H1 (cell line): ENCODE data around the gene ZNF484. TPM values are rescaled to one million over a fixed set of nuclear protein-coding genes. Genes with fewer than 3 reads are reported as not detected.
A peak's percentile ranks its signal among the peaks of the same experiment; 100 is the strongest.

Experiments used
- CTCF ChIA-PET: fragments of 300-600 bp; sonication (Branson Sonifier 250); formaldehyde crosslinking; loops from one replicate; lab custom pipeline; 2021; ENCODE audit not compliant: partially characterized antibody; lab: Charles Lee
- POLR2A ChIA-PET: fragments of 300-600 bp; sonication (Branson Sonifier 250); formaldehyde crosslinking; loops from one replicate; lab custom pipeline; 2021; ENCODE audit warnings: inconsistent platforms; ENCODE audit not compliant: partially characterized antibody; lab: Charles Lee
- DNase-seq, 2 experiments: peaks; one replicate each; pipeline versions ENCODE4 v3.0.0 to v3.0.0-alpha.2; 2010 to 2022; ENCODE audit warnings: low spot score in 2 of 2, low read depth in 1 of 2, mixed read lengths in 1 of 2
- FAIRE-seq: peaks from 2 replicates; lab custom pipeline; 2011; peaks lifted over from hg19 to GRCh38; lab: Jason Lieb, UNC
- H2AFZ ChIP-seq: 2 replicates; pipeline ENCODE4 v1.8.1; 2012; ENCODE audit warnings: low read length, inconsistent platforms
- H2AK5ac ChIP-seq: 2 replicates; pipeline ENCODE4 v1.6.1; 2013; ENCODE audit warnings: low read depth, low read length
- H2BK120ac ChIP-seq: replicated peaks from 2 replicates; pipeline ENCODE3; 2013; ENCODE audit warnings: low read depth, low read length, inconsistent platforms
- H2BK12ac ChIP-seq: 2 replicates; pipeline ENCODE4 v1.6.1; 2013; ENCODE audit warnings: low read depth, low read length
- H2BK15ac ChIP-seq: 2 replicates; pipeline ENCODE4 v1.6.1; 2013; ENCODE audit warnings: low read length
- H2BK20ac ChIP-seq: 2 replicates; pipeline ENCODE4 v1.6.1; 2013; ENCODE audit warnings: low read length
- H2BK5ac ChIP-seq: 2 replicates; pipeline ENCODE4 v1.6.1; 2013; ENCODE audit warnings: low read depth, low read length
- H3K14ac ChIP-seq: 2 replicates; pipeline ENCODE4 v1.6.1; 2013; ENCODE audit warnings: inconsistent platforms; ENCODE audit not compliant: insufficient read length
- H3K18ac ChIP-seq: 2 replicates; pipeline ENCODE4 v1.6.1; 2013; ENCODE audit warnings: low read length; ENCODE audit errors: extremely low read depth
- H3K23ac ChIP-seq: 2 replicates; pipeline ENCODE4 v1.6.1; 2013; ENCODE audit warnings: inconsistent platforms; ENCODE audit not compliant: insufficient read length
- H3K23me2 ChIP-seq: 2 replicates; pipeline ENCODE4 v1.6.1; 2013; ENCODE audit warnings: low read depth, low read length
- H3K27ac ChIP-seq: 2 replicates; pipeline ENCODE4 v1.6.1; 2011; ENCODE audit warnings: low read depth, low read length, inconsistent platforms
- H3K27me3 ChIP-seq, 4 experiments: replicated peaks in 1 of 4; 1 replicate in 1 of 4; 2 replicates in 3 of 4; pipeline versions ENCODE4 v1.6.1 to v1.8.1; 2011 to 2013; ENCODE audit warnings: low read length in 3 of 4, mild to moderate bottlenecking in 3 of 4, inconsistent platforms in 2 of 4, mixed read lengths in 2 of 4, moderate library complexity in 1 of 4; ENCODE audit not compliant: control insufficient read depth in 3 of 4, insufficient read depth in 3 of 4; ENCODE audit errors: extremely low read depth in 1 of 4
- H3K36me3 ChIP-seq, 4 experiments: 2 replicates each; pipeline versions ENCODE4 v1.6.1 to v1.8.1; 2011 to 2013; ENCODE audit warnings: mild to moderate bottlenecking in 4 of 4, low read length in 3 of 4, moderate library complexity in 2 of 4, control low read depth in 1 of 4, inconsistent platforms in 1 of 4; ENCODE audit not compliant: insufficient read depth in 4 of 4, control insufficient read depth in 2 of 4
- H3K4ac ChIP-seq: replicated peaks from 2 replicates; pipeline ENCODE3; 2013; ENCODE audit warnings: low read length, low read depth, mixed read lengths, inconsistent platforms; ENCODE audit not compliant: insufficient read length
- H3K4me1 ChIP-seq, 4 experiments: replicated peaks in 1 of 4; 1 replicate in 1 of 4; 2 replicates in 3 of 4; pipeline versions ENCODE4 v1.6.1 to v1.8.1; 2011 to 2013; ENCODE audit warnings: low read length in 3 of 4, inconsistent platforms in 2 of 4, mixed read lengths in 1 of 4; ENCODE audit not compliant: insufficient read depth in 4 of 4, control insufficient read depth in 3 of 4
- H3K4me2 ChIP-seq, 2 experiments: 2 replicates each; pipeline versions ENCODE4 v1.6.1 to v1.8.1; 2011 to 2013; ENCODE audit warnings: low read depth in 2 of 2, low read length in 2 of 2, control low read depth in 1 of 2, inconsistent platforms in 1 of 2, mild to moderate bottlenecking in 1 of 2; ENCODE audit not compliant: insufficient read depth in 1 of 2
- H3K4me3 ChIP-seq, 4 experiments: fragments of 200-600, 300-600 bp in 1 of 4; sonication (generic), shearing (Covaris generic), sonication (Bioruptor Twin) in 1 of 4; 2 replicates each; pipeline versions ENCODE4 v1.5.1 to v1.8.1; 2011 to 2016; ENCODE audit warnings: low read length in 4 of 4, low read depth in 3 of 4, control low read depth in 2 of 4, inconsistent platforms in 2 of 4, mild to moderate bottlenecking in 2 of 4, mixed read lengths in 1 of 4, moderate library complexity in 1 of 4; ENCODE audit not compliant: insufficient read depth in 2 of 4; ENCODE audit errors: extremely low read depth in 1 of 4
- H3K56ac ChIP-seq: replicated peaks from 2 replicates; pipeline ENCODE3; 2013; ENCODE audit warnings: low read depth, mild to moderate bottlenecking, mixed read lengths, low read length, inconsistent platforms; ENCODE audit not compliant: insufficient read length
- H3K79me1 ChIP-seq: 2 replicates; pipeline ENCODE4 v1.6.1; 2013; ENCODE audit warnings: low read depth, low read length, control low read depth
- H3K79me2 ChIP-seq, 2 experiments: 2 replicates each; pipeline versions ENCODE4 v1.6.1 to v1.8.1; 2012 to 2013; ENCODE audit warnings: low read length in 2 of 2, mild to moderate bottlenecking in 2 of 2, inconsistent platforms in 1 of 2; ENCODE audit not compliant: insufficient read depth in 2 of 2, control insufficient read depth in 1 of 2
- H3K9ac ChIP-seq, 4 experiments: replicated peaks in 1 of 4; 1 replicate in 1 of 4; 2 replicates in 3 of 4; pipeline versions ENCODE4 v1.6.1 to v1.8.1; 2011 to 2013; ENCODE audit warnings: low read depth in 3 of 4, low read length in 3 of 4, control low read depth in 2 of 4, mild to moderate bottlenecking in 2 of 4, moderate library complexity in 2 of 4, inconsistent platforms in 1 of 4; ENCODE audit errors: extremely low read depth in 1 of 4
- H3K9me3 ChIP-seq, 2 experiments: 2 replicates each; pipeline versions ENCODE4 v1.6.1 to v1.8.1; 2012 to 2013; ENCODE audit warnings: mild to moderate bottlenecking in 2 of 2, moderate library complexity in 2 of 2, control low read depth in 1 of 2, inconsistent platforms in 1 of 2, low read depth in 1 of 2, low read length in 1 of 2, mixed read lengths in 1 of 2; ENCODE audit not compliant: insufficient read depth in 2 of 2
- H4K20me1 ChIP-seq, 2 experiments: replicated peaks in 1 of 2; 2 replicates each; pipeline versions ENCODE3 to v1.8.1; 2011 to 2013; ENCODE audit warnings: inconsistent platforms in 2 of 2, low read length in 2 of 2, mild to moderate bottlenecking in 1 of 2; ENCODE audit not compliant: insufficient read depth in 2 of 2, control insufficient read depth in 1 of 2
- H4K5ac ChIP-seq: 2 replicates; pipeline ENCODE4 v1.6.1; 2013; ENCODE audit warnings: low read length, low read depth, mixed read lengths, inconsistent platforms; ENCODE audit not compliant: insufficient read length
- H4K8ac ChIP-seq: 2 replicates; pipeline ENCODE4 v1.8.0; 2013; ENCODE audit warnings: mild to moderate bottlenecking, moderate library complexity, low read length, inconsistent platforms; ENCODE audit not compliant: insufficient read depth; ENCODE audit errors: extremely low read depth
- H4K91ac ChIP-seq: replicated peaks from 2 replicates; pipeline ENCODE3; 2013; ENCODE audit warnings: low read length, mixed read lengths, inconsistent platforms; ENCODE audit not compliant: insufficient read length
- RFX5 ChIP-seq: IDR thresholded peaks from 2 replicates; pipeline ENCODE4 v1.6.1; 2011; ENCODE audit warnings: low read depth, low read length, improper control_type of control experiment, borderline replicate concordance
- WGBS, 2 experiments: shearing (Covaris generic) in 1 of 2; methylation state at CpG; one replicate each; pipeline versions ENCODE4 v1.1.6 to v1.1.7; 2013 to 2015; ENCODE audit warnings: low lambda C conversion rate in 2 of 2, mixed read lengths in 2 of 2, inconsistent platforms in 1 of 2, low coverage in 1 of 2, missing lambda C conversion rate in 1 of 2; ENCODE audit not compliant: insufficient replicate concordance in 2 of 2, insufficient coverage in 1 of 2, insufficient read length in 1 of 2; ENCODE audit errors: extremely low coverage in 1 of 2, missing lambda C conversion rate in 1 of 2; 5-methylcytosine and 5-hydroxymethylcytosine counted together
- polyA plus RNA-seq, 7 experiments: library from polyadenylated mRNA; depleted of rRNA in 3 of 7; stranded (reverse) in 5 of 7; unstranded in 2 of 7; fragments of >200 nt in 5 of 7; fragments of 200-250 nt in 2 of 7; gene quantifications; 1 replicate in 5 of 7; 2 replicates in 1 of 7; 4 replicates in 1 of 7; pipeline versions ENCODE4 v1.2.1 to v1.2.3, GENCODE V29; 2011 to 2013; ENCODE audit warnings: missing spikeins in 2 of 7, mixed read lengths in 2 of 7
- total RNA-seq: library from RNA; stranded (reverse); fragmentation: NEBNext Ultra II Directional; extraction: Animal tissue kit (Norgen Biotek cat#: 25700); gene quantifications from 2 replicates; pipeline ENCODE4 v1.2.1, GENCODE V29; 2021
- TF ChIP-seq, protein P1 (sequence below): IDR thresholded peaks from 2 replicates; pipeline ENCODE4 v1.6.1; 2012; ENCODE audit warnings: inconsistent platforms

The ZNF484 gene
- total and polyA plus RNA-seq, 2 of the 8 experiments (the other 6 are each of a cell fraction or from before 2014, with no cell fraction given) = 1.3 to 11.5 TPM

DNA sequence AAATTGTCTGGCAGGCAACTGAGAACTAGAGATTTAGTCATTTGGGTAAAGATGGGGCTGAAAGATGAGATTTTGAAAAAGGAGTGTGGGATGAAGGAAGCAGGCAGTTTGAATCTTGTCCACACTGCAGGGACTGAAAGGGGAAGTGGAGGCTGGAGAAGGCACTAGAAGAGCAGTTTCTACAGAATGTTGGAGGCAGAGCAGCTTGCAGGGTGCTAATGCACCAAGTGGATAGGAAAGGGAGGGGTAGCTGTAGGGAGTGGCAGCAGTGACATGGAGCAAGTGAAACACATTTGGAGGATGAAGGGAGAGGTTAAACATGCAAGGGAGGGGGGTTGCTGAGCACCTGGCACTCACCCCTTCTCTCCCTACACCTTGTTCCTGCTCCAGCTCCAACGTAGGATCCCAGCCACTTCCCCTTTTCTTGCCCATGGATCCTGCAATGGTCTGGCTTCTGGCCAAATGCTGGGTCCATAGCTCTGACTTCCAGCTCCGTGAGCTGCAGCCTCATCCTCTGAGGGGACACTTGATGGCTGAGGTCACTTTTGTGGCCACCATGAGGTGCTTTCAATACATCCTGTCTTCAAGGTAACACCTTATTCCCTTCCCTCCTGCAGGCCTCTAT is 39.5 kb upstream of the ZNF484 start:
- H4K91ac ChIP-seq = no peak overlapping the region
- H2BK12ac ChIP-seq = no peak overlapping the region
- 87% methylated on average over 2 of the region's 2 CpGs; no CpG with 5 or more reads in 1 of the 2 experiments for WGBS, 2 experiments
- H3K23me2 ChIP-seq = peaks cover 2% of the 10 kb centered on the region; the same call in 1 of the 2 replicates
- H4K20me1 ChIP-seq = peaks cover 0 to 2% of the 10 kb centered on the region in 2 experiments
- H4K5ac ChIP-seq = no peak overlapping the region
- POLR2A ChIA-PET = interaction anchor here (0.6 kb wide), 1 partner anchor 73 kb away, joined by 4 read pairs; no protein-coding TSS in a partner anchor
- H3K9ac ChIP-seq = no peak overlapping the region
- H3K4me1 ChIP-seq = peaks cover 0 to 6% (median 0%) of the 10 kb centered on the region in 4 experiments; a peak in 2 of 7 replicates
- no peak overlapping the region for H2BK15ac ChIP-seq
- H3K14ac ChIP-seq = no peak overlapping the region
- H3K79me2 ChIP-seq = no peaks in the 10 kb centered on the region
- CTCF ChIA-PET = no interaction called here
- no peak overlapping the region for H3K4ac ChIP-seq
- no peaks in the 10 kb centered on the region for H3K27me3 ChIP-seq
- H3K56ac ChIP-seq = no peak overlapping the region
- no peak overlapping the region for H2AFZ ChIP-seq
- H2AK5ac ChIP-seq = no peak overlapping the region
- H3K18ac ChIP-seq = no peak overlapping the region
- H3K4me3 ChIP-seq = no peak overlapping the region
- no peak for TF ChIP-seq RFX5
- TF ChIP-seq, protein P1, sequence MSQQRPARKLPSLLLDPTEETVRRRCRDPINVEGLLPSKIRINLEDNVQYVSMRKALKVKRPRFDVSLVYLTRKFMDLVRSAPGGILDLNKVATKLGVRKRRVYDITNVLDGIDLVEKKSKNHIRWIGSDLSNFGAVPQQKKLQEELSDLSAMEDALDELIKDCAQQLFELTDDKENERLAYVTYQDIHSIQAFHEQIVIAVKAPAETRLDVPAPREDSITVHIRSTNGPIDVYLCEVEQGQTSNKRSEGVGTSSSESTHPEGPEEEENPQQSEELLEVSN = peak; percentile 51
- H2BK20ac ChIP-seq = no peak overlapping the region
- H3K23ac ChIP-seq = no peak overlapping the region
- H3K9me3 ChIP-seq = no peaks in the 10 kb centered on the region; a peak in 1 of 4 replicates
- H4K8ac ChIP-seq = no peak overlapping the region
- H3K79me1 ChIP-seq = no peaks in the 10 kb centered on the region
- H2BK5ac ChIP-seq = no peak overlapping the region
- no peak for FAIRE-seq
- H2BK120ac ChIP-seq = no peak overlapping the region
- DNase-seq = no peak
- H3K4me2 ChIP-seq = no peak overlapping the region
- no peak overlapping the region for H3K27ac ChIP-seq
- H3K36me3 ChIP-seq = no peaks in the 10 kb centered on the region
